AML-193 (cell line): ENCODE data around the gene MTHFD1L.

Source experiments
- DNase-seq, 2 experiments: peaks; one replicate each; lab custom pipeline; 2025; lab: John Stamatoyannopoulos, UW

MTHFD1L gene

DNA sequence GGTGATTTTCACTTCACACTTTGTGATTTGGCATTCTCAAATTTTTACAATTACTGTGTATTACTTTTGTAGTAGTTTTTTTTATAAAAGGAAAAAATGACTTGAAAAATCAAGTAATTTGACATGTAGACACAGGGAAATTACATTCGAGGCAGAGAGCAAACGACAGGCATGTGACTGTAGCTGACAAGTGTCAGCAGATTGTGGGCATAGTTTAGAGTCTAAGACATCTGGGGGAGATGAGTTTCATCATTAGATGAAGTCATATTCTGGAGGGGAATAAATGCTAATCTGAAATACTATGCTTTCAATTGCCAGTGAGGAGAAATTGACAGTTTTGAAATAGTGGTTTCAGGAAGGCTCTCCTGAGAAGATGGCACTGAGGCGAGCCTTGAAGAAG is 126.0 kb downstream of the MTHFD1L start:
- DNase-seq, result no peak

DNA sequence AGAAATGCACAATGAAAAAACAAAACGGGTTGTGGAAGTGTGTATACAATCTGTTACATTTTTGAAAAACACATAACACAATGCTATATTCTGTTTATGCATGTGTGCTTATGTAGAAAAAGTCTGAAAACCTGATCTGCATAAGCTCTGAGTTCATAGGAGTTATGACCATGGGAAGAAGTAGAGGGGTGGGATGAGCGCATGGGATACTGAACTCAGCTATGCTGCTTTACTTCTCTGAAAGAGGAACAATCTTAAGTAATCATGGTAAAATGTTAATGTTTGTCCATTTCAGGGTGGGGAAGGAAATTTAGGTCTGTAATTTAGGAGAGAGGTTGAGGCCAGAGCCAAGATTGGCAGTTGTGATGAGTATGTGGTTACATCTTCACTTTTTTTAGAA is 126.8 kb downstream of the MTHFD1L start:
- DNase-seq, result no peak

DNA sequence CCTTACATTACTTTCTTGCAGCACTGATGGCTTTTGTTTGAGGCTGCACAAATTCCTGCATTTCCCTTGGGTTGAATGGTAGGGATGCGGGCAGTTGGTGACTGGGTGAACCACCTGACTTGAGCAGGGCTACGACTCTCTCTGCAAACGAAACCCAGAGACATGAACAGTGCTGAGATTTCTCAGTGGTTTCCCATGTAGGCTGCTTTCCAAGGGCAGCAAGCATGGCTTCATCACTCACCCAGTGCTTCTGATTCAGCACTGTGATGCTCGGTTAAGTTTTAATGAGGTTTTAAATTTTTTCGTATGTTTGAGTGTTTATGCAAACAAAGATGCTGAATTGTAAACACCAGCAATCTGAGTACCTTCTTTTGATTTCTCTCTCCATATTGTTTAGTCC is 127.2 kb downstream of the MTHFD1L start:
- DNase-seq, result no peak

DNA sequence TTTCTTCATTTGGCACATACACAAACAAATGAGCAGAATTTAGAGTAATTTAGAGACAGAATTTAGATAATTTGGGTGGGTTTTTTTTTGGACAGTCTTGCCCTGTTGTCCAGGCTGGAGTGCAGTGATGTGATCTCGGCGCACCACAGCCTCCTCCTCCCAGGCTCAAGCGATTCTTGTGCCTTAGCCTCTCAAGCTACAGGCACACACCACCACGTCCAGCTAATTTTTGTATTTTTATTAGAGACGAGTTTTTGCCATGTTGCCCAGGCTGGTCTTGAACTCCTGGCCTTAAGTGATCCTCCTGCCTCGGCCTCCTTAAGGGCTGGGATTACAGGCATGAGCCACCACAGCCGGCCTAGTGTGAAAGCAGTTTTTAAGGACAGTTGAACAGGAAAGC is 127.8 kb downstream of the MTHFD1L start:
- no peak for DNase-seq

DNA sequence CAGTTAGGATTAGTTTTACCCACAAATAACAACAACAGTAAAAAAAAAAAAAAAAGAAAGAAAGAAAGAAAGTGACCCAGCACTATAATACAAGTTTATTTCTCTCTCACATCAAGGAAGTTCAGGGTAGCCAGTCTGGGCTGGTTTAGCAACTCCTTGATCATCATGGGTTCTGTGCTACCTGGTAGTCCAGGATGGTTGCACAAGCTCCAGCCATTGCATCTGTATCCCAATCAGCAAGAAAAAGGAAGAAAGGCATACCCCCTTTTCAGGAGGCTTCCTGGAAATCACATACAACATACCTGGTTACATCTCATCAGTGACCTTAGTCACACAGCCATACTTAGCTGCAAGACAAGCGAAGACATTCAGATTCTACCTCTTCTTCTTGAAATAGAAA is 128.5 kb downstream of the MTHFD1L start:
- no peak for DNase-seq

DNA sequence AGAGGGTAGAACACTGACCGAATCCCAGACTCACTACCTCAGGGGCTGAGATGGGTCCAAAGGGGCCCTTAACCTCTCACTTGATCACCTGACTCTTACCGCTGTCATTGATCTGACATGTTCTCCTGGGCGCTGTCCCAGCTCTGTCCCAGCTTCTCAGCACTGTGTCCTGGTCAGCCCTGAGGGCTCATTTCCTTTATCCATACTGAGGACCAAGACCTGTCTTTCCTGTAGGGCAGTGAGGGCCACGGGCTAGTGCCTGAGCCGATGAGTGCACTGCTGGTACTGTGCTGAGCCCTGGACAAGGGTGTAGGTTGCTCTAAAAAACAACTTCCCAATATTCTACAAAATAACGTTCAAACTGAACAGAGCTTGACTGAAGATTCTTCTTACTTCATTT is 131.5 kb downstream of the MTHFD1L start:
- no peak for DNase-seq

DNA sequence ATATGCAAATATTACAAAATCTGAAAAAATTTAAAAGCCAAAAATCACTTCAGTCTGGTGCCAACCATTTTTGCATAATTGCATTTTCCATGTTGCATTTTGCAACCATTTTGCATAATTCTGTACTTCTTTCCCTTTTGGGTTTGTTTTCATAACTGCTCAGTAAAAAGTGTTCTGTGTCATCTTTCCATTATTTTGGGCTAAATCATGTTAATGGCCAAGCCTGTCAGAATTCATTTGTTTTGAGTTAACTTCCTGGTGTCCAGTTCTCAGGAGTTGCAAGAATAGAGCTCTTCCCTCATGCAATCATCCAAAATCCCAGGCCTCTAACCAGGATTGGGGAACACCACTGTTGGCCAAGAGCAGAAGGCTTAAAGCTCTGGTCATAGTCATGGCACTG is 133.6 kb downstream of the MTHFD1L start:
- no peak for DNase-seq

DNA sequence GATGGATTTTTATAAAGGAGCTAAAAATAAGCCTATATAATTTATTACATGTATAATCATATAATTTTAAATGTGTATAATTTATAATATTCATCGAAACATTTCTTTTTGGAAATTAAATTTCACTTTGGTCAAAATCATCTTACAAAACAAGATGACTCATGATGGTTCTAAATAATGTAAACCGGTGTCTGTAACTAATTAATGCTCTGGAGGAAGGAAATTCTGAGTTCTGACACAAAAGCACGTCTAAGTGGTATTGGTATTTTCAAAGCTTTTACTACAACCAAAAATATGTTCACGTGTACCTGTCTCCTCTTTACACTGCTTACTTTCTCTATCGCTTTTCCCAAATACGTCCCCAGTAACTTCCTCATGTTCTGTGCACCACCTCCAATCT is 134.1 kb downstream of the MTHFD1L start:
- no peak for DNase-seq

DNA sequence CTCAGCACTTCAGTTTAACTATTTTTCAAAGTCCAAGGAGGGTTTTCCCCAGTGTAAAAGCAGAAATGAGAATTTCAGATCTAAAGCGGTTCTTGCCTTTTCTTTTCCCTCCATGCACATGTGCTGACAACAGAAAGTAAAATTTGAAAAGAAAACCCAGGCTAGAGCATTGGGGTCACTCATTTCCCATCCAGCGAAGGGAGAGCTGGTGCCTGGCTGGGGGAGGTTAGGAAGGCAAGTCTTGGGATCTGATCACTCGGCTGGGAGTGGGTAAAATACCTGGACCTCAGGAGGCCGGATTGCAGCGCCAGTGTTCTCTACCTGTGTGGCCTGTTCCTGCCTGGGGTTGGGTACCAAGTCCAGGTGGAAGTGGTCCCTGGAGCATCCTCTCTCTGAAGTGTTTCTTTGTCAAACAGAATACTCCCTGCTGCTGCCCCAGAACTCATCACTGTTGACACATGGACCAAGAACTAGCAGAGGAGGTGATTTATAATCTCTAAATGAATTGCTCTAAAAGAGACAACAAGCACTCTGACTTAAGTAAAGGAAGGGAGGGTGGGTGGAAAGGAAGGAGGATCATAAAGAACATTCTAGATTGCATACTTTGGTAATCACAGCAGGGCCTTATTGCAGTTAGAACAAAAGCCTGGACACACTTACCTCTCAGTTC is 136.0 kb downstream of the MTHFD1L start:
- no peak for DNase-seq

DNA sequence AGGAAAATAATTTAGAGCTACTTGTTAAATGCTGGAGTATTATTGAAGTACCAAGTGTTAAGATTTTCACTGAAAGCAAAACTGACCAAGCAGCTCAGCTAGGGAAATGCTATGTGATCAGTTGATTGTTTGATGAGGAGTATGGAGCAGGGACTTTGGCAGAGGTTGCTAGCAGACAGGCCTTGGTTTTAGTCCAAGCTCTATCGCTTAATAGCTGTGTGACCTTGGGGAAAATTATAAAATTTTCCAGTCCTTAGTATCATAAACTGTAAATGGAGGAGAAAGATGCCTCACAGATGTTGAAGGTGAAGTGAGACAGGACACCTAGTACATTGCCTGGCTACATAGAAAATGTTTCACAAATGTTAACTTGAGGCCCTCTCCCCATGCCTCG is 136.6 kb downstream of the MTHFD1L start:
- DNase-seq, result no peak

DNA sequence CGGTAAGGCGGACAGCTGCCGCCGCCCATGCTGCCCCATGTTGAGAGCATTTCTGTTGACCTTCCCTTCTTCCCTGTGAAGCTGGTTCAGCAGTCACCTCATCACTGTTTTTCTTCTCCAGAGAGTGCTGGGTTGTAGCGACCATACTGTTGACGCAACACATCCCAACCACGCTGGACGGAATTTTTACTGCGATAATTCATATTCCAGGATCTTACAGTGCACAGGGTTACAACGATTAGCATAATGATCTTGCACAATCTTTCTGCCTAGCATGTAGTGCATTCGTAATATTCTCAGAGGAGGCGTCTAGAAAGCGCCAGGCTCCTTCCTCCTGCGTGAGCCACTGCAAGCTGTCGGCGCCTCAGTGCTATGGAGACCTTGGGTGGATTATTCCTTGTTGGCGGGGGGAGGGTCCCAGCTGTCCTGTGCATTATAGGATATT is 137.0 kb downstream of the MTHFD1L start:
- DNase-seq, result no peak

DNA sequence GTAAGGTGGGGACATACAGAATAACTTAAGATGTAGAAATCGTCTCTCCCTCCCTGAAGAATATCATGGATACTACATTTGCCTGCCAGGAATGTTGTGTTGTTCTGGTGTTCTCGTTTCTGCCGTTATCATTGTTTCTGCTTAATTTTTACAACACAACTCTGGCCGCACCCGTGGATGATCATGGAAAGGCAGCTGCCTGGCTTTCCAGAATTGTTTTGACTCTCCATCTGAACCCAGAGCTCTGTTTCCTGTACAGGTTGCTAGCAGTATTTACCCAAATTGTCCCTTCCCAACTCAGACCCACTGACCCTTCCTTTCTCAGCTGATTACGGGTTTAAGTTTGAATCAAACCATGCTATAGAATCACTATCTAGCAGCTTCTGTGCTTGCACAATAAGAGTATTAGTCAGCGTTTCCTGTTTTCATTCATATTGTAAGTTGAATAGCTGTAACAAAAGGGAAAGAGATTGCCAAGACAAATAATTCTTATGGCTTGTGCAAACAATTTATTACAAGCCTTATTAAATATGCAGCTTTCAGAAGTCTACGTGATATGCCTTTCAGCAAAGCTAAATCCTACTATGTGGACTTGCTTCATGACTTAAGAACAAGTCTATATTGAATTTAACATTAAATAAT is 139.0 kb downstream of the MTHFD1L start:
- peak; percentile 87 for DNase-seq

DNA sequence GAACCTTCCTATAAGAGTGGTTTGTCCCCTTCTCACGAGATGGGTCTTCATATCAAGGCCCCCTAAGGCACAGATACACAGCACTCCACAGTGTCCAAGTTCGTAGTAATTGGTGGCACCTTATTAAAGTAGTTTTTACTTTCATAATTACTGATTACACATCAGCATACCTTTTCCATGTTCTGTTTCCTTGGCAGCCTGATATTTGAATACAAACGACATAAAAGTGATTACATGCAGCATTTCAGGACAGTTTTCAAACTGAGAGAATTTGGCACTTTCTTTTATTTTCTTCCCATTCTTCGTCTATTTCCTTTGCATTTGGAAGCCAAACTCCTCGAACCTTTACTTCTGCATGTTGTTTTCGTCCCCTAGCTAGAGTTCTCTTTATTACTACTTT is 139.7 kb downstream of the MTHFD1L start:
- DNase-seq, result no peak

DNA sequence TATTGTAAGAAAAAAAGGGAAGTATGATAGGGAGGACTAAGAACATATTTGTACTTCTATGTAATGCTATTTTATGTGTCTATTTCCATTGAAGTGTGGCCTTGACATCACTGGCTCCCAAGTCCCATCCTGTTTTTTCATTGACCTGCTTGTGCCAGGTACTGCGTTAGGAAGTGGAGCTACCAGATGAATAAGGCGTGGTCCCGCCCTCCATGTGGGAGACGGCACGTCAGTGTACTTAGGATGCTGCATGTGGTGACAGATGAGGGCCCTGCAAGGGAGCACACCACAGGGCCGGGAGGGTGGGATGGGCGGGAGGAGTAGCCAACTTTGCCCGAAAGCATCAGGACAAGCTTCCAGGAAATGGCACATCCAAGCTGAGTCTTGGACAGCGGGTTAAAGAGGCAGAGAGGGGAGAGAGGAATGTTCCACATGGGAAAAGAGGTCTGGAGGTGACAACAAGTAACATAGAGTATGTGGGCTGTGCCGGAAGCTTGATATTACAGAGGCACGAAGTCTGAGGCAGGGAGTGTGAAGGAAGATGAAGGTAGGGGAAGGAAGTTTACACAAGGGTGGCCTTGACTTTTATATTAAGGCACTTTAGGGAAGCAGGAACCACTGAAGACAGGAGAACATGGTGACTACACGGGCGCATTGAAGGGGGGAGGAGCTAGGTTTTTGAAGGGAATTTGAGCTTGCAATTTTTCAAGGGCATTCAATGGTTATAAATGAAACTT is 140.6 kb downstream of the MTHFD1L start:
- DNase-seq, result peak; percentile 24 to 41

DNA sequence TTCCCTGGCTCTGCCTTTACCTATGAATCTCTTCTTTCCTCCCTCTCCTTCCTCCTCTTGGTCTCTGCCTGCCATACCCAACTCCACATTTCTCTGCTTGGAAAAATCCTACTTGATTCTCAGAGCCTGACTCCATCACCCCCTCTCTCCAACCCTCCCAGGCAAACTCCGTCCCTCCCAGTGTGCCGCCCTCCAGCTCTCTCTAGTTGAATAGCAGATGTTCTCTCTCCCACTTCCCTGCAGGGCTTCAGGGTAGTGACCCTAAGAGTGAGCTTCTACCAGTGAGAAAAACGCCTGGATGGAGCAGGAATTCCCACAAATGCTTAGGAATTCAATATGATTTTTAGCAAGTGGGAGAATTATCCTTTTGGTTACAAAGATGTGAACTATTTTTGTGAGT is 141.6 kb downstream of the MTHFD1L start:
- no peak for DNase-seq

DNA sequence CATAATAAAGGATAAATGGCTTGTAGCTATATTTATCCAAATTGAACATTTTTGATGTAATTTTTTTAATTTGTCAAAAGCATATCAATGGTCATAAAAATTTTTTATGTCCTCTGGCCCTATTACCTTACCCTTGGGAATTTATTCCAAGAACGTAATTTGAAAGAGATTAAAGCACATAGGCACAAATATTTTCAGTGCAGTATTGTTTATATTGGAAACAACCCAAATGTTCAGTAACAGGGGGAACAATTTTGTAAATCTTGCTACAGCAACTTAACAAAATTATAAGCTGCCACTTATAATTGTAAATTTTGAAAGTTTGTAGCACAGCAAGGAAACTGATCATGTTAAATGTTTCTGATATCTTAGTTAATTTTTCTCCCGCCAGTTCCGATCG is 142.4 kb downstream of the MTHFD1L start:
- no peak for DNase-seq

DNA sequence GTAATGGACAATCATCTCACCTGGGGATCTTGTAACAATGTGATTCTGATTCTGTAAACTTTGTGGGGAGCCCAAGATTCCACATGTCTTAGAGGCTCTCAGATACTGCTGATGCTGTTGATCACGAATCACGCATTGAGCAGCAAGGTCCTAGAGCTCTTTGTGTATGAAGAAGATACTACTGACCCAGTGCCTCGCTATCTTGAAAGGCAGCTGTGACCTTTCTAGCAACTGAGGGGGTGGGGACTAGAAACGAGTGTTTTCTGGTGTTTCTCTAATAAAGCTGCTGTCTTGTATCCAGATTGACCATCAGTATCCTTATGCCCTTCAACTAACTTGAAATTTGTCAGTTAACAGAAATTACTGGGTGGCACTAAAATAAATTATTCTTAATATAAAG is 142.9 kb downstream of the MTHFD1L start:
- DNase-seq, result no peak

DNA sequence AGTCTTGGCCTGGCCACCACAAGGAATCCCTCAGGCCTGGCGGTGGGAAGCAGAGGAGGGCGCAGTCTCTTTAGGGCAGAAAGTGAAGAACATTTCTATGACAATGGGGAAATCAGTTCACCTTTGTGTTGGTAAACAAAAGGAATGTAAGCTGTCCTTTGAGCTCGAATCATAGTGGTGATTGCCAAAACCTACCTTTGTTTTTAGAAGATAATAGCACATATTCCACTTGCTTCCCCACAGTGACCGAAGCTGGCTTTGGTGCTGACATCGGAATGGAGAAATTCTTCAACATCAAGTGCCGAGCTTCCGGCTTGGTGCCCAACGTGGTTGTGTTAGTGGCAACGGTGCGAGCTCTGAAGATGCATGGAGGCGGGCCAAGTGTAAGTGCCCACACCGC is 144.1 kb downstream of the MTHFD1L start:
- DNase-seq, result no peak

DNA sequence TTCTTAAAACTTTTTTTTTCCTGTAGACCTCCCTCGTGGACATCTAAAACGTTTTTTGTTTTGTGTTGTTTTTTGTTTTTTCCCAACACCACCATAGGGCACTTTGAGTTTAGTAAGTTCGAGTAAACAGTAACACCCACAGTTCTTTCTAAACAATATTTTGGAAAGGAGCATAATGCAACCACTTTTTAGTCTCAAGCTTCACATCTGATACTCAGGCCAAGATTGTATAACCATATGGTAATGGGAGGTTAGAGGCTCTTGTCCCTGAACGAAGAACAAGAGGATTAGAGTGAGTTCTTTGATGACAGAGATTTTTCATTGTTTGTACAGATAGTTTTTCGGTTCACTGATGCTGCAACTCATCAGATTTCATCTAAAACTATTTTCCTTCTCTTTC is 144.6 kb downstream of the MTHFD1L start:
- DNase-seq, result no peak

DNA sequence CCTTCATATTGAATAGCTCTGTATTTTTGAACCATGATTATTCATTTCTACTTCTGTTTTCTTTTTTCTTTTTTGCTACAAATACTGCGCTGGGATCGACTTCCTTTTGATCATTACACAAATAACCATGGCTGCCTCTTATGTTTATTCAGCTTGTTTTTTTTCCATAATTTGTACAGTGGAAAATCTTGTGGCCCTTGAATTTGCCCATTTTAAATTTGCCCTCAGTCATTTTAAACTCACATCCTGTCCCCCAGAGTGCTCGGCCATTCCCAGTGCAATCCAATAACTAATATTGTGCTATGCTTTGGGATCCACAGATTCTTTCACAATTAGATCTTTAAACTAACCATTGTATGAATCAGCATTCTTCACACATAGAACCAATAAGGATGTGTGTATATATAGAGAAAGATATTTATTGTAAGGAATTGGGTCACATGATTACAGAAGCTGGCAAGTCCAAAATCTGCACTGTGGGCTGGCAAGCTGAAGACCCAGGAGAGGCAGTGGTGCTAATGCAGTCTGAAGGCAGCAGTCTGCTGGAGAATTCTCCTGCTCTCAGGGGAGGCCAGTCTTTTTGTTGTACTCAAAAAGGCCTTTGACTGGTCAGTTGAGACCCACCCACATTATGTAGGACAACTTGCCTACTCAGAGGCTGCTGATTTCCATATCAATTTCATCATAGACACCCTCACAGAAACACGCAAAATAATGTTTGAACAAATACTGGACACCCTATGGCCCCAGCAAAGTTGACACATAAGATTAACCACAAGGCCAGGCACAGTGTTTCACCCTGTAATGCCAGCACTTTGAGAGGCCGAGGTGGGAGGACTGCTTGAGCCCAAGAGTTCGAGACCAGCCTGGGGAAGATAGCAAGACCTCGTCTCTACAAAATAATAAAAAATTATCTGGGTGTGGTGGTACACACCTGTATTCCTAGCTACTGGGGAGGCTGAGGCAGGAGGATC is 147.1 kb downstream of the MTHFD1L start:
- DNase-seq, result no peak

DNA sequence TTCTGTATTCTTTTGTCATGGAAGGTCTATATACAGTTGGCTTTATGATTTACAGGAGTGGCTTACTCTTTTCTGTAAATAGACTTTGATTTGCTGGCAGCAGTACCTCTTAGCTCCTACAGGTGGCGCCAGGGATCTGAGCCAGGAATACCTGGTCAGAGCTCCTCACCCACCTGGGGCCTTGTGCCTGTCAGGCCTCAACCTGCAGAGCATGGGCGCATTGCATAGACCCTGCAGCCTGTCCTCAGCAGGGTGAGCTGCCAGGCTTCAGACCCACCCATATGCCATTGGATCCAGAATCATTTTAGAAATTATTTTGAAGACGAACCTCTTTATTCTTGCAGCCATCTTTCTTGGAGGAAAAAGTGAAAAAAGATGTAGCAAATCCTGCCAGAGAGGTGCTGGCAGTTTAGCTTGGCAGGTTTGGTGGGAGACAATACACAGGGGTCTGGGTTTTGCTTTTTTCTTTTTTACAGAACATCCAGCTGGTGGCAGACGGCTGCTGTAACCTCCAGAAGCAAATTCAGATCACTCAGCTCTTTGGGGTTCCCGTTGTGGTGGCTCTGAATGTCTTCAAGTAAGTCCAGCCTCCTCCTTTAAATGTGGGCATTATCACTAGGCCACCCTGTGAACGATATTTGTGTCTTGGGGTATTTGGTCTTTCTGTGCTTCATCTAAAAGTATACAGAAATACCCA is 149.1 kb downstream of the MTHFD1L start:
- DNase-seq, result peak; percentile 62 to 65
